Activated B cell treated with CpG ODN at 0.5 μM for 24 hours (primary cell): Measurements from ENCODE around the gene LCE3E. TPM values are rescaled to one million over a fixed set of nuclear protein-coding genes. Genes with fewer than 3 reads are reported as not detected.
"Not testable (repeated sequence)": the region's sequence is repeated elsewhere in the genome, so short reads cannot be mapped to it uniquely, and the experiment has no call there.

ENCODE experiments used
- ATAC-seq: fragments of 200-7000 bp; cut with Tn5 transposase; one replicate; pipeline ENCODE4 v1.10.0; 2021; ENCODE audit warnings: low read depth, mild to moderate bottlenecking, moderate library complexity
- CTCF ChIA-PET: fragments of 350-600 bp; sonication (Branson Sonifier 250); formaldehyde crosslinking; loops from one replicate; lab custom pipeline; 2021; ENCODE audit warnings: antibody characterized with exemption; lab: Charles Lee
- POLR2A ChIA-PET: fragments of 350-600 bp; sonication (Branson Sonifier 250); formaldehyde crosslinking; loops from one replicate; lab custom pipeline; 2021; ENCODE audit warnings: antibody characterized with exemption; lab: Charles Lee
- DNase-seq: peaks from one replicate; pipeline ENCODE4 v3.0.0; 2022
- H3K27ac Mint-ChIP-seq: one replicate; pipeline ENCODE4 v1.8.0; 2020; ENCODE audit warnings: mixed read lengths
- H3K27me3 Mint-ChIP-seq: one replicate; pipeline ENCODE4 v1.8.0; 2021; ENCODE audit warnings: mixed read lengths
- H3K36me3 Mint-ChIP-seq: one replicate; pipeline ENCODE4 v1.8.0; 2021; ENCODE audit warnings: low read depth, mixed read lengths
- H3K4me1 Mint-ChIP-seq: one replicate; pipeline ENCODE4 v1.8.0; 2021; ENCODE audit warnings: mixed read lengths
- H3K4me3 Mint-ChIP-seq: one replicate; pipeline ENCODE4 v1.8.0; 2020; ENCODE audit warnings: mild to moderate bottlenecking, mixed read lengths
- H3K9me3 Mint-ChIP-seq: one replicate; pipeline ENCODE4 v1.8.0; 2020; ENCODE audit warnings: mixed read lengths
- CTCF ChIP-seq: fragments of 200-600 bp; IDR thresholded peaks from one replicate; pipeline ENCODE4 v1.8.0; 2022; ENCODE audit warnings: antibody characterized with exemption, mild to moderate bottlenecking
- intact Hi-C: fragments of 100-400 bp; cut with micrococcal nuclease; formaldehyde crosslinking; loops from one replicate; pipeline ENCODE4 v1.15.1; 2024
- total RNA-seq: library from RNA; stranded (reverse); gene quantifications from 2 replicates; pipeline ENCODE4 v1.2.3, GENCODE V29; 2022

LCE3E gene
- total RNA-seq, 1 donor from 2014 or later: not detected

GRCh38 chr1:152582647-152583046 is 16.1 kb upstream of the LCE3E start:
- intact Hi-C loops: no loop called here
- ATAC-seq (no peak), DNase-seq (no peak)
- no peak overlapping the region for H3K4me3 Mint-ChIP-seq
- no peaks in the 10 kb centered on the region for H3K36me3 Mint-ChIP-seq
- H3K4me1 Mint-ChIP-seq: no peaks in the 10 kb centered on the region
- H3K27ac Mint-ChIP-seq: no peak overlapping the region
- POLR2A ChIA-PET: no interaction called here
- H3K9me3 Mint-ChIP-seq: no peaks in the 10 kb centered on the region
- no peaks in the 10 kb centered on the region for H3K27me3 Mint-ChIP-seq
- CTCF ChIA-PET: no interaction called here
- TF ChIP-seq CTCF: no peak

GRCh38 chr1:152580433-152580832 is 13.9 kb upstream of the LCE3E start, which contains the start of gene LCE3D:
TSS of gene LCE3D (minus strand) at chr1:152580516. CDS start at chr1:152579936, 580 bp downstream.
- ChIA-PET CTCF (no interaction called here), POLR2A (no interaction called here)
- Mint-ChIP-seq H3K4me3 (no peak within 1 kb of the TSS), H3K27ac (no peak within 1 kb of the TSS), H3K4me1 (no peaks in the 10 kb centered on the region), H3K27me3 (peaks cover 4% of the 10 kb centered on the region), H3K9me3 (peaks cover 3% of the 10 kb centered on the region), H3K36me3 (no peaks in the 10 kb centered on the region)
- TF ChIP-seq CTCF: no peak
- ATAC-seq: no peak
- no peak for DNase-seq
- intact Hi-C loops: no loop called here

GRCh38 chr1:152579526-152579925 is 12.9 kb upstream of the LCE3E start:
- CTCF ChIA-PET, H3K4me3 Mint-ChIP-seq, ATAC-seq, H3K4me1 Mint-ChIP-seq, DNase-seq, H3K27ac Mint-ChIP-seq, H3K27me3 Mint-ChIP-seq, H3K36me3 Mint-ChIP-seq, H3K9me3 Mint-ChIP-seq, POLR2A ChIA-PET, intact Hi-C loops: not testable (repeated sequence)

GRCh38 chr1:152577168-152577567 is 10.6 kb upstream of the LCE3E start:
- Mint-ChIP-seq H3K9me3 (peaks cover 3% of the 10 kb centered on the region), H3K36me3 (no peaks in the 10 kb centered on the region), H3K4me3 (no peak overlapping the region), H3K4me1 (no peaks in the 10 kb centered on the region), H3K27ac (no peak overlapping the region), H3K27me3 (peaks cover 11% of the 10 kb centered on the region)
- TF ChIP-seq CTCF: no peak
- intact Hi-C loops: no loop called here
- ChIA-PET CTCF (no interaction called here), POLR2A (no interaction called here)
- DNase-seq (no peak), ATAC-seq (no peak)

GRCh38 chr1:152565535-152566215 is 905 bp downstream of the LCE3E start:
- Mint-ChIP-seq H3K4me1 (no peaks in the 10 kb centered on the region), H3K27me3 (peaks cover 2% of the 10 kb centered on the region), H3K9me3 (peaks cover 16% of the 10 kb centered on the region), H3K27ac (no peak overlapping the region), H3K4me3 (no peak overlapping the region), H3K36me3 (no peaks in the 10 kb centered on the region)
- DNase-seq (no peak), ATAC-seq (no peak)
- TF ChIP-seq CTCF: no peak
- ChIA-PET CTCF (no interaction called here), POLR2A (no interaction called here)
- intact Hi-C loops: no loop called here

GRCh38 chr1:152565115-152565514 is 1.5 kb downstream of the LCE3E start:
- no peaks in the 10 kb centered on the region for H3K4me1 Mint-ChIP-seq
- peaks cover 15% of the 10 kb centered on the region for H3K9me3 Mint-ChIP-seq
- no peak overlapping the region for H3K27ac Mint-ChIP-seq
- intact Hi-C loops: no loop called here
- ATAC-seq: no peak
- ChIA-PET CTCF (no interaction called here), POLR2A (no interaction called here)
- no peak for TF ChIP-seq CTCF
- H3K4me3 Mint-ChIP-seq: no peak overlapping the region
- no peak for DNase-seq
- H3K36me3 Mint-ChIP-seq: no peaks in the 10 kb centered on the region
- H3K27me3 Mint-ChIP-seq: peaks cover 2% of the 10 kb centered on the region

- CTCF ChIA-PET, H3K4me3 Mint-ChIP-seq, H3K27ac Mint-ChIP-seq, H3K9me3 Mint-ChIP-seq, ATAC-seq, DNase-seq, POLR2A ChIA-PET, H3K27me3 Mint-ChIP-seq, H3K4me1 Mint-ChIP-seq, H3K36me3 Mint-ChIP-seq, intact Hi-C loops: not testable (repeated sequence)
Measured at GRCh38 chr1:152548358-152548757, 18.2 kb downstream of the LCE3E start.
